GDM1 (cell line): Measurements from ENCODE around the gene GABBR2.

Experiments
- DNase-seq: peaks from one replicate; lab custom pipeline; 2025; lab: John Stamatoyannopoulos, UW

GABBR2 gene

GRCh38 chr9:98442114-98442513 is 266.6 kb downstream of the GABBR2 start:
- DNase-seq = no peak

- no peak for DNase-seq
Measured at GRCh38 chr9:98438666-98439065, 270.1 kb downstream of the GABBR2 start.

- no peak for DNase-seq
Measured at GRCh38 chr9:98437458-98438034, 271.2 kb downstream of the GABBR2 start.

- DNase-seq = no peak
Measured at GRCh38 chr9:98432960-98433359, 275.8 kb downstream of the GABBR2 start.

GRCh38 chr9:98432134-98432533 is 276.6 kb downstream of the GABBR2 start:
- DNase-seq = no peak

GRCh38 chr9:98430535-98431292 is 278.0 kb downstream of the GABBR2 start:
- no peak for DNase-seq

GRCh38 chr9:98429613-98430012 is 279.1 kb downstream of the GABBR2 start:
- DNase-seq = no peak

GRCh38 chr9:98428454-98428853 is 280.3 kb downstream of the GABBR2 start:
- DNase-seq = no peak

GRCh38 chr9:98427491-98427890 is 281.2 kb downstream of the GABBR2 start:
- no peak for DNase-seq

GRCh38 chr9:98425079-98425478 is 283.7 kb downstream of the GABBR2 start:
- no peak for DNase-seq

- no peak for DNase-seq
Measured at GRCh38 chr9:98419260-98419603, 289.5 kb downstream of the GABBR2 start.

- DNase-seq = no peak
Measured at GRCh38 chr9:98418578-98419259, 290.0 kb downstream of the GABBR2 start.

- DNase-seq = no peak
Measured at GRCh38 chr9:98416294-98417248, 292.2 kb downstream of the GABBR2 start.

- DNase-seq = no peak
Measured at GRCh38 chr9:98415782-98416181, 293.0 kb downstream of the GABBR2 start.

- no peak for DNase-seq
Measured at GRCh38 chr9:98413084-98413483, 295.7 kb downstream of the GABBR2 start.

GRCh38 chr9:98412101-98412842 is 296.5 kb downstream of the GABBR2 start:
- no peak for DNase-seq

GRCh38 chr9:98410185-98410697 is 298.5 kb downstream of the GABBR2 start:
- no peak for DNase-seq

GRCh38 chr9:98409719-98410118 is 299.0 kb downstream of the GABBR2 start:
- no peak for DNase-seq

GRCh38 chr9:98406469-98406868 is 302.3 kb downstream of the GABBR2 start:
- DNase-seq = no peak

GRCh38 chr9:98404237-98404636 is 304.5 kb downstream of the GABBR2 start:
- no peak for DNase-seq

- no peak for DNase-seq
Measured at GRCh38 chr9:98403715-98404114, 305.0 kb downstream of the GABBR2 start.
